Tibial nerve (tissue), 4 donors: ENCODE results near the gene ACP4. TPM values are rescaled to one million over a fixed set of nuclear protein-coding genes. Genes with fewer than 3 reads are reported as not detected.

Experiments
- DNase-seq, 2 donors: peaks; one replicate each; pipeline ENCODE4 v3.0.0-alpha.2; 2019; ENCODE audit warnings: low spot score in 2 of 2
- H3K27ac ChIP-seq, 4 donors: fragments of 200-600 bp; sonication (generic) in 3 of 4; one replicate each; pipeline ENCODE4 v1.5.1; 2017 to 2019; ENCODE audit warnings: mild to moderate bottlenecking in 1 of 4
- H3K27me3 ChIP-seq, 2 donors: fragments of 200-600 bp; sonication (generic) in 1 of 2; one replicate each; pipeline versions ENCODE4 v1.5.1 to v1.6.0; 2017 to 2019
- H3K36me3 ChIP-seq, 3 donors: fragments of 200-600 bp; sonication (generic); one replicate each; pipeline ENCODE4 v1.5.1; 2018 to 2019
- H3K4me1 ChIP-seq, 4 donors: fragments of 200-600 bp; sonication (generic) in 3 of 4; one replicate each; pipeline ENCODE4 v1.5.1; 2017 to 2019
- H3K4me3 ChIP-seq, 4 donors: fragments of 200-600 bp; sonication (generic) in 3 of 4; one replicate each; pipeline ENCODE4 v1.5.1; 2017 to 2019; ENCODE audit warnings: mild to moderate bottlenecking in 1 of 4, moderate library complexity in 1 of 4
- H3K9me3 ChIP-seq, 4 donors: fragments of 200-600 bp; sonication (generic) in 3 of 4; one replicate each; pipeline ENCODE4 v1.5.1; 2017 to 2019
- CTCF ChIP-seq, 5 experiments: fragments of 200-600 bp in 3 of 5; fragments of 450-650 bp in 2 of 5; sonication (generic) in 3 of 5; IDR thresholded peaks; one replicate each; pipeline ENCODE4 v1.5.1; 2016 to 2019; ENCODE audit warnings: antibody characterized with exemption in 5 of 5, mild to moderate bottlenecking in 3 of 5, moderate library complexity in 2 of 5
- EP300 ChIP-seq, 2 donors: sonication (generic); formaldehyde crosslinking; IDR thresholded peaks; one replicate each; pipeline ENCODE4 v1.6.1; 2017; ENCODE audit warnings: antibody characterized with exemption in 2 of 2, mild to moderate bottlenecking in 1 of 2
- POLR2A ChIP-seq, 2 donors: fragments of 450-650 bp; IDR thresholded peaks; one replicate each; pipeline ENCODE4 v1.6.1; 2017; ENCODE audit warnings: antibody characterized with exemption in 2 of 2, mild to moderate bottlenecking in 2 of 2, moderate library complexity in 2 of 2
- whole genome bisulfite sequencing, 2 donors: methylation state at CpG; one replicate each; pipeline ENCODE4 v1.1.5; 2018; 5-methylcytosine and 5-hydroxymethylcytosine counted together
- total RNA-seq, 4 donors: library from RNA; depleted of rRNA; stranded (reverse); fragments of >200 nt; gene quantifications; one replicate each; pipeline ENCODE4 v1.1.0, GENCODE V29; 2016

The ACP4 gene
- total RNA-seq, 4 donors from 2014 or later: not detected

DNA sequence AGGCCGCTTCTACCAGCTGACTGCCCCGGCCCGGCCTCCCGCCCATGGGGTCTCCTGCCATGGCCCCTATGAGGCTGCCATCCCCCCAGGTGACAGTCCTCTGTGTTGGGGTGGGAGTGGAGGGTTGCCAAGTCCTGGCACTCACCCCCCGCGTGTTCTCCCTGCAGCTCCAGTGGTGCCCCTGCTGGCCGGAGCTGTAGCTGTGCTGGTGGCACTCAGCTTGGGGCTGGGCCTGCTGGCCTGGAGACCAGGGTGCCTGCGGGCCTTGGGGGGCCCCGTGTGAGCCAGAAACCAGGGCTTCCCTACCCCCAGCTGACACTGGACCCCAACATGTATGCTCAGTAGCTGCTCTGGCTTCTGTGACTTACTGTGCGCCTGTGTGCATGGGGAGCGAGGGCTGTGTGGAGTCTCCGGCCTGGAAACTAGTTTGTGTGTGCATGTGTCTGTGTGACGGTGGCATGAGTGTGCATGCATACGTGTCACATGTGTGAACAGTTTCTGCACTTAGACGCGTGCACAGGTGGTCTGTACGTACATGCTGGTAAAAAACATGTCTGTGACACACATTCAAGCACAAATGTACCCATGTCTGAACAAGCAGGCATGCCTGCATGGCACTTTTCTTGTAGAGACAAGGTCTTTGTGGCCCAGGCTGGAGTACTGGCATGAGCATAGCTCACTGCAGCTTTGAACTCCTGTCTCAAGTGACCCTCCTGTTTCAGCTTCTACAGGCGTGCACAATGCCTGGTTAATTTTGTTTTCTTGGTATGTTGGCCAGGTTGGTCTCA lies 4.9 kb downstream of the ACP4 start:
- WGBS, 2 donors: 54 to 63% methylated on average over 10 to 13 of the region's 18 CpGs
- no peak for DNase-seq
- peaks cover 0 to 48% (median 6%) of the 10 kb centered on the region in 3 donors for H3K36me3 ChIP-seq
- no peak overlapping the region for H3K4me3 ChIP-seq
- no peaks in the 10 kb centered on the region for H3K27me3 ChIP-seq
- TF ChIP-seq POLR2A (IDR thresholded peaks at IDR 0.05) (no peak), CTCF (IDR thresholded peaks at IDR 0.05) (no peak), EP300 (IDR thresholded peaks at IDR 0.05) (no peak)
- H3K27ac ChIP-seq: no peak overlapping the region
- no peaks in the 10 kb centered on the region for H3K4me1 ChIP-seq
- no peaks in the 10 kb centered on the region for H3K9me3 ChIP-seq

DNA sequence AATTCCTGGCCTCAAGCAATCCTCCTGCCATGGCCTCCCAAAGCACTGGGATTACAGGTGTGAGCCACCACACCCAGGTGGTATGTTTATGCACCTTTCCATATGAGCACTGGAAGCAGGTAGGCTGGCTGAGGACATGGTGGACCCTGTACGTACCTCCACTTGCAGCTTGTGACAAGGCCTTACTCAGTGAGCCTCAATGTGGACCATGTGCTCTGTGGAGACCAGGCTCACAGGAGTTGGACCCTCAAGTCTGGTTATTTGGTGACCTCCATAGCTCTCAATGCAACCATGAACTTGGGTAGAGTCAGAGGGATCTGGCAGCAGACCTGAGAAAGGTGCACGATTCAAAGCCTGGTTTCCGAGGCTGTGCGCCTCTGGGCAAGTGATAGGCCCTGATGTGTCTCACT lies 5.5 kb downstream of the ACP4 start:
- Histone ChIP-seq H3K9me3 (no peaks in the 10 kb centered on the region), H3K4me3 (no peak overlapping the region), H3K4me1 (no peaks in the 10 kb centered on the region), H3K27me3 (no peaks in the 10 kb centered on the region), H3K27ac (no peak overlapping the region), H3K36me3 (peaks cover 0 to 51% (median 6%) of the 10 kb centered on the region in 3 donors)
- whole genome bisulfite sequencing, 2 donors: 80 to 90% methylated on average over 2 to 4 of the region's 4 CpGs
- no peak for DNase-seq
- no peak for TF ChIP-seq CTCF (IDR thresholded peaks at IDR 0.05)
- TF ChIP-seq POLR2A (IDR thresholded peaks at IDR 0.05): no peak
- TF ChIP-seq EP300 (IDR thresholded peaks at IDR 0.05): no peak

- Histone ChIP-seq H3K4me1 (no peaks in the 10 kb centered on the region), H3K36me3 (peaks cover 0 to 56% (median 6%) of the 10 kb centered on the region in 3 donors), H3K9me3 (no peaks in the 10 kb centered on the region), H3K4me3 (no peak overlapping the region), H3K27me3 (no peaks in the 10 kb centered on the region), H3K27ac (no peak overlapping the region)
- no peak for TF ChIP-seq EP300 (IDR thresholded peaks at IDR 0.05)
- TF ChIP-seq CTCF (IDR thresholded peaks at IDR 0.05): no peak
- no peak for TF ChIP-seq POLR2A (IDR thresholded peaks at IDR 0.05)
- WGBS, 2 donors: 72 to 76% methylated on average over 9 of the region's 9 CpGs
- DNase-seq: no peak
Observed at GRCh38 chr19:50796128-50796633, 6.0 kb downstream of the ACP4 start.

DNA sequence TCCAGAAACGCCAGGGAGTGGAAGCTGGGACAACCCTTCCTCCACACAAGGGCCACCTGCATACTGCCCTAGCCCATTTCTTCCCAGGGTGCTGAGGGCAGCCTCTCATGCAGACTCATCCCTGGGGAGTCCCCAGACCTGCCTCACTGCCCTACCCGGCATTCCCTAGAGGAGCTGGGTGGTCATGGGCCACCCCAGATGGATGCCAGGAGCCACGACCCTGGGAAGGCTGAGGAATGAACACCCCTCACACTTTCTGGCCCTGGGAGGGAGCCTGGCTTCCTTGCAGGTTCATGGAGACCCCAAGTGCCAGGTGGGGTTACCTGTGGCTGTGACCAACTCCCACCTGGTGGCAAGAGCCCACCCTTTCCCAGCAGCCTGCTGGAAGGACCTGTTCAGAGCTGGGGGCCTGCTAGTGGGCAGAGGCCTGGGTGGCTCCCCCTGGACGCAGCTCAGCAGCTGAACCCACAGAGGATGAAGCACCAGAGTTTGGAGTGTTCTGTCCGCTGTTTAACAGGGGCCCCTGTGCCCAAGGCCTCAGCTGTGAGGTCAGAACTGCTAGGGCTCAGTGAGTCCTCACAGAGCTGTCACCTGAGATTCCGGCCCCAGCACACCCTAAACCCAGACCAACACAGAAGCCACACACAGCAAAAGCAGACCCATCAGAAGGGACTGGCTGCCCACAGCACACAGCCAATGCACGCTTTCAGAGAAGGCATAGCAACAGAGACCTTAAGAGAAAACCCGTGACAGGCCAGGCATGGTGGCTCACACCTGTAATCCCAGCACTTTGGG lies 6.6 kb downstream of the ACP4 start:
- no peak for TF ChIP-seq EP300 (IDR thresholded peaks at IDR 0.05)
- Histone ChIP-seq H3K4me3 (no peak overlapping the region), H3K27ac (no peak overlapping the region), H3K4me1 (no peaks in the 10 kb centered on the region), H3K9me3 (no peaks in the 10 kb centered on the region), H3K36me3 (peaks cover 0 to 63% (median 6%) of the 10 kb centered on the region in 3 donors), H3K27me3 (no peaks in the 10 kb centered on the region)
- 49 to 81% methylated on average over 3 to 7 of the region's 8 CpGs for WGBS, 2 donors
- DNase-seq: no peak

GRCh38 chr19:50797429-50797780 lies 7.2 kb downstream of the ACP4 start:
- TF ChIP-seq CTCF (IDR thresholded peaks at IDR 0.05) (no peak), EP300 (IDR thresholded peaks at IDR 0.05) (no peak), POLR2A (IDR thresholded peaks at IDR 0.05) (no peak)
- Histone ChIP-seq H3K4me1 (peaks cover 0 to 6% (median under 1%) of the 10 kb centered on the region in 4 donors), H3K9me3 (no peaks in the 10 kb centered on the region), H3K36me3 (peaks cover 0 to 67% (median 6%) of the 10 kb centered on the region in 3 donors), H3K27ac (no peak overlapping the region), H3K27me3 (no peaks in the 10 kb centered on the region), H3K4me3 (no peak overlapping the region)
- WGBS, 2 donors: 75 to 86% methylated on average over 5 to 7 of the region's 7 CpGs
- DNase-seq: no peak
